Measurements from ENCODE around the gene GLG1. TPM values are rescaled to one million over a fixed set of nuclear protein-coding genes. Genes with fewer than 3 reads are reported as not detected.
"Not testable (repeated sequence)": the region's sequence is repeated elsewhere in the genome, so short reads cannot be mapped to it uniquely, and the experiment has no call there.

Gene GLG1
- total RNA-seq, 3 donors from 2014 or later: 45.1 to 52.4 (median 45.4) TPM

DNA sequence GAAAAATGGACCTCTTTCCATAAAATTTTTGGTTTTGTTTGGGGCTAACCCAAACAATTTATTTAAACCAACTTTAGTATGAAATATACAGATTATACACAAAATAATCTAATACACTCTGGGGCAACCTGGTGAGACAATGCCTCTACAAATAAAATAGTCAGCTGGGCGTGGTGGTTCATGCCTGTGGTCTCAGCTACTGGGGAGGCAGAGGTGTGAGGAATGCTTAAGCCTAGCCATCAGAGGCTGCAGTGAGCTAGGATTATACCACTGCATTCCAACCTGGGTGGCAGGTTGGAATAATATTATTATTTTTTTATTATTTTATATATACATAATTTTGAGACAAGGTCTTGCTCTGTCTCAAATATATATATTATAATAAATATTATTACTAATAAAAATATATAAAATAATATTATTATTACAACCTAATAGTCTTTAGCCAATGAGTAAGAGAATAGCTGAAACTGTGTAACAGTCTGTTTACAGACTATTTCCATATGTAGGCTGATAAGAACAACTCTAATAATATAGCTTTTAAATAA lies 50.5 kb downstream of the GLG1 start:
- no peaks in the 10 kb centered on the region for H3K27me3 Mint-ChIP-seq (ENCODE audit: low read depth)
- H3K36me3 Mint-ChIP-seq (ENCODE audit: insufficient read depth): no peaks in the 10 kb centered on the region
- H3K9me3 Mint-ChIP-seq: no peaks in the 10 kb centered on the region
- DNase-seq (no peak), ATAC-seq (no peak)
- peaks cover 39% of the 10 kb centered on the region for H3K4me1 Mint-ChIP-seq (ENCODE audit: low read depth)
- no peak overlapping the region for H3K4me3 Mint-ChIP-seq

DNA sequence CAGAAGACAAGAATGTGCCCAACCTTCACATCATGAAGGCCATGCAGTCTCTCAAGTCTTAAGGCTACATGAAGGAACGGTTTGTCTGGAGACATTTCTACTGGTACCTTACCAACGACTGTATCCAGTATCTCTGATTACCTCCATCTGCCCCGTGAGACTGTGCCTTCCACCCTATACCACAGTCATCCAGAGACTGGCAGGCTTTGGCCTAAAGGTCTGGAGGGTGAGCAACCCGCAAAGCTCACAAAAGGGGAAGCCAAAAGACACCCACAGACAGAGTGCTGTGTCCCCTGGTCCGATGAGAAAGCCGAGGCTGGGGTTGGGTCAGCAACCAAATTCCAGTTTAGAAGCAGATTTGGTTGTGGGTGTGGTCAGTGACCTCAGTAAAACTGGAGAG lies 54.6 kb downstream of the GLG1 start:
- ATAC-seq; H3K27me3 Mint-ChIP-seq (ENCODE audit: low read depth); H3K9me3 Mint-ChIP-seq; DNase-seq; H3K4me3 Mint-ChIP-seq; H3K36me3 Mint-ChIP-seq (ENCODE audit: insufficient read depth): not testable (repeated sequence)
- peaks cover 17% of the 10 kb centered on the region for H3K4me1 Mint-ChIP-seq (ENCODE audit: low read depth)

DNA sequence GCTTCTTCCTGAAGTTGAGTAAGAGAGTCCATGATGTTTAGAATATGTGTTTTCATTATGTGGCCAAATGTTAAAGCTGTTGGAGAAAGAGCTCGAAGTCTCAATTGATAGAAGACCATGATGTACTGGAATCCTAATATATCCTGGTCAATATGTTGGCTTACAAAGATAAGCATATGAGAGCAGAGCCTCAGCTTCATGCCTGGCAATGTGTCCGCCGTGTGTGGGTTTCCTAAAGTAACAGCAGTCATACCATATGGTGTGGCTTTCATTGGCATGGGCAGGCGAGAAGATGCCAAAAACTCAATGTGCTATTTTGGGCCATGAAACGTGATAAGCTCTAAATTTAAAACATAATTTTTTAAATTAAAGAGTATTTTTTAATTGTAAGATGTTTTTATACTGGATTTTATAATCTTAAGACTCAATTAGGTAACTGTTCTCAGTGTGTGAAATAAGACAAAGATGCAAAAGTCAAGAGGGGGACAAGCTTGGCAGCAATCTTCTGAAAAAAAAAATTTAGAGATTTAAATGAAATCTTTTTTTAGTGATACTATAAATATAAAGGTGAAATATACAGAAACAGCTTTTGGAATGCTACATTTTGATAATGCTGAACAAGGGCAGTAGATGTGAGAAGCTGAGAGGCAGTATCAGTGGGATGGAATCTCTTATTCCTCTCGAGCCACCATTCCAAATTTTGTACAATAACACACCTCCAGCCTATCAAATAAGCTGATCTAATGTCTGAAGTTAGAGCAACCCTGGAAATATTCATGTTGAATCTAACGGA lies 56.5 kb downstream of the GLG1 start:
- not testable (repeated sequence) for H3K27me3 Mint-ChIP-seq (ENCODE audit: low read depth); H3K4me3 Mint-ChIP-seq; H3K9me3 Mint-ChIP-seq; ATAC-seq; DNase-seq; H3K36me3 Mint-ChIP-seq (ENCODE audit: insufficient read depth)
- peaks cover 16% of the 10 kb centered on the region for H3K4me1 Mint-ChIP-seq (ENCODE audit: low read depth)

DNA sequence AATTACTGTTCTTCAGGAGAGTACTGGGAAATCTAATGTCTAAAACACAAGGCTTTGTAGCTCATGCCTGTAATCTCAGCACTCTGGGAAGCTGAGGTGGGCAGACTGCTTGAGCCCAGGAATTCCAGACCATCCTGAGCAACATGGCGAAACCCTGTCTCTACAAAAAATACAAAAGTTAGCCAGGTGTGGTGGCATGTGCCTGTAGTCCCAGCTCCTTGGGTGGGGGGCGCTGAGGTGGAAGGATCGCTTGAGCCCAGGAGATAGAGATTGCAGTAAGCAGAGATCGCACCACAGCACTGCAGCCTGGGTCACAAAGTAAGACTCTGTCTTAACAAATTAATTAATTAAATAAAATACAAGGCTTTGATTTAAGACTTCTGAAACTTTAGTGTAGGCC lies 60.8 kb downstream of the GLG1 start:
- ATAC-seq; H3K36me3 Mint-ChIP-seq (ENCODE audit: insufficient read depth); H3K4me3 Mint-ChIP-seq; H3K9me3 Mint-ChIP-seq; DNase-seq; H3K27me3 Mint-ChIP-seq (ENCODE audit: low read depth): not testable (repeated sequence)
- H3K4me1 Mint-ChIP-seq (ENCODE audit: low read depth): peaks cover 25% of the 10 kb centered on the region

DNA sequence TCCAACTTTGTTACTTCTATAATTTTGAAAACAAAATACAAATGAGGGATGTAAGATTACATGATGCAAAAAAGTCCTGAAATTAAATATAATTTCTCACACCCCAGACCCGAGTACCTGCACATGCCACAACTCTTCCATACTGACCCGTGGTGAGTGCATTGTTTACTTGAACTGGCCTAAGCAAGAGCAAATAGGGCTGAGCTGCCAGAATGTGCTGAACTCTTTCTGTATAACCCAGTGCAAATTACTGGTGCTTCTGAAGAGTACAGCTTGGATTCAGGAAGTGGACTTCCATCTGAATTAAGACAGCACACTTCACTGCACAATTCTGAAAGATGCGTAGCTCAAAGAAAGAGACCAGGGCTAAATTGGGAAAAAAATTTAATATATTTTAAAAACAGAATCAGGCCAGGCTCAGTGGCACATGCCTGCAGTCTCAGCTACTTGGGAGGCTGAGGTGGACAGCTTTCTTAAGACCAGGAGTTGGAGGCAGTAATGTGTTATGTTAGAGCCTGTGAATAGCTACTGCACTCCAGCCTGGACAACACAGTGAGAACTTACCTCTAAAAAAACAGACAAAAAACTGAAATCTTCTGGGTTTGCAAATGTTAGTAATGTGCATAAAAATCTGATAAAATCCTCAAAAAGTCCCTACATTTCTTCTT lies 63.9 kb downstream of the GLG1 start:
- H3K27me3 Mint-ChIP-seq (ENCODE audit: low read depth); H3K4me3 Mint-ChIP-seq; ATAC-seq; H3K9me3 Mint-ChIP-seq; DNase-seq; H3K36me3 Mint-ChIP-seq (ENCODE audit: insufficient read depth): not testable (repeated sequence)
- peaks cover 26% of the 10 kb centered on the region for H3K4me1 Mint-ChIP-seq (ENCODE audit: low read depth)

DNA sequence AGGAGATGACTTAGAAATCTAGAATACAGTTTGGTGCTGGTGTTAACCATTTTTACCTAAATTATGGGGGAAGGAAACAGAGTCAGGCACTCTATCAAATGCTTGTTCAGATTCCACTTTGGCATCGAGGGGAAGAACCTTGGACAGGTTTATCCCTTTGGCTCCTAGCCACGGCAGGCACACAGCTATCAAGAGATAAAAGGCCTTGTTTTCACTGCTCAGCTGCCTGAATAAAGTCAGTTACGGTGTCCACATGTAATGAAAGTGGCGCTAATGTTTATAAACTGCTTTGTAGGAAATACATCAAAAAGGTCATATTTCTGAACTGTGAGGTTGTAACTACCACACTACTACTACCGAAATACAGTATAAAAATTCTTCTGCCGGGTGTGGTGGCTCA lies 66.3 kb downstream of the GLG1 start:
- H3K4me3 Mint-ChIP-seq; H3K9me3 Mint-ChIP-seq; H3K27me3 Mint-ChIP-seq (ENCODE audit: low read depth); H3K36me3 Mint-ChIP-seq (ENCODE audit: insufficient read depth); ATAC-seq; DNase-seq: not testable (repeated sequence)
- peaks cover 22% of the 10 kb centered on the region for H3K4me1 Mint-ChIP-seq (ENCODE audit: low read depth)

DNA sequence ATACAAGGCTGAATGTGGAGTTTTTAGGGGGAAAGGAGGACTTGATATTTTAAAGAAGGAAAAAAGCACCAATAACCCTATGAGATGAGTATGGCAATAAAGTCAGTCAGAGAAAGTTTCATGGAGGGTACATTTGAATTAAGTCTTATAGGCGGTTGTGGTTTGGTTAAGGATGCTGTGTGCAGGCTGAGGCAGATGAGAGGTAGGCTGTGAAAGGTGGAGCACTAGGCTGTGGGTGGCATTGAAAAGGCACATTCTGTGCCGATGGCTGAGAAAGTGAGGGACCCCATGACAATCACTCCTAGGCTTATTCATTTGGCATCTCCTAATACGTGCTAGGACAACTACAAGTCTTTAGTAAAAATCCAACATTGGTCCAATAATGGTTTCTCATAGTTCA lies 68.1 kb downstream of the GLG1 start:
- not testable (repeated sequence) for ATAC-seq; DNase-seq; H3K36me3 Mint-ChIP-seq (ENCODE audit: insufficient read depth); H3K9me3 Mint-ChIP-seq; H3K27me3 Mint-ChIP-seq (ENCODE audit: low read depth); H3K4me3 Mint-ChIP-seq
- H3K4me1 Mint-ChIP-seq (ENCODE audit: low read depth): peaks cover 26% of the 10 kb centered on the region

DNA sequence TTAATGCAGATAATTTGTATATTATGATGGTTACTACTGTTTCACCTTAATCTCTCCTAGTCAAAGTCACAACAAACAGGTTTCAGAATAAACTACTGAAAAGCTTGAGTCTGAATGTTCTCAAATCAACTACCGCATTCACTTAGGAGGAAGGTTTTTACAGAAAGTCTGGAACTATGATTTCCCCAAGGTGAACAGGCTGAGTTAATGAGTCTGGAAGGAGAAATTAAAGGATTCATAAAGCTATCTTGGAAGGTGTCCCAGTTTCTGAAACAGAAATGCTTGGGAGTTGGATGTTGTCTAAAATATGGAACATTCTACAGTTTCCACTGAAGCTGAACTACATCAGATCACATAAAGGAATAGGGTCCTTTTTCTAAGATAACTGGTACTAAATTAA lies 69.2 kb downstream of the GLG1 start:
- not testable (repeated sequence) for DNase-seq; H3K27me3 Mint-ChIP-seq (ENCODE audit: low read depth); H3K4me3 Mint-ChIP-seq; H3K9me3 Mint-ChIP-seq; H3K36me3 Mint-ChIP-seq (ENCODE audit: insufficient read depth); ATAC-seq
- peaks cover 22% of the 10 kb centered on the region for H3K4me1 Mint-ChIP-seq (ENCODE audit: low read depth)

DNA sequence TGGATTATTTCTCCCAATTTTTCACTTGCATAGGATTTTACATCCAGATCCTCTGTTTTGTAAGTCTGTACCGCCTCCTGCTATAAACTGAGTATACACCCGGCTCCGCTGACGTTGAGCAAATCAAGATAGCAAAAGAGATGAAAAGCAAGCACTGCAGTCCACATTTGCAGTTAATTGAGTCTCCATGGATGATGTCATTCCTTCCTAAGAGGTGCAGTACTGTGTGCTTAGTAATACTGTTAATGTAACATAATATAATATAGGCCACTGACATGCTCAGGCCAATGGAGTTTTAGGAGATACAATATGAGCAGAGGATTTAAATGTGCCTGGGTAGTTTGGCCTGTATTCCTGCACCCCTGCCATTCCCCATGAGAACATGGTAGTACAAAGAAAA lies 72.3 kb downstream of the GLG1 start:
- not testable (repeated sequence) for DNase-seq; H3K27me3 Mint-ChIP-seq (ENCODE audit: low read depth); H3K4me3 Mint-ChIP-seq; H3K36me3 Mint-ChIP-seq (ENCODE audit: insufficient read depth); ATAC-seq; H3K9me3 Mint-ChIP-seq
- peaks cover 22% of the 10 kb centered on the region for H3K4me1 Mint-ChIP-seq (ENCODE audit: low read depth)

DNA sequence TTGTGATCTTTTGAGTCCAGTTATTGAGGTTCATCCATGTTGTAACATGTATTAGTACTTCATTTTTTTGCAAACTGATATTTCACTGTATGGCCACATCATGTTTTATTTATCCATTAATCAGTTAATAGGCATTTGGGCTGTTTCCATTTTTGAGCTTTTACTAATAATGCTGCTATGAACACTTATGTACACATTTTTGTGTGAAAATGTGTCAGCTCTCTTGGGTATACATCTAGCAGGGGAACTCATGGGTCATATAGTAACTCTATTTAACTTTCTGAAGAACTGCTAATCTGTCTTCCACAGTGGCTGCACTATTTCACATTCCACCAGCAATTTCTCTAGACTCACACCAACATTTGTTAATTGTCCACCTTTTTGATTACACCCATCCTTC lies 82.0 kb downstream of the GLG1 start:
- peaks cover 2% of the 10 kb centered on the region for H3K4me1 Mint-ChIP-seq (ENCODE audit: low read depth)
- DNase-seq (no peak), ATAC-seq (no peak)
- peaks cover 30% of the 10 kb centered on the region for H3K36me3 Mint-ChIP-seq (ENCODE audit: insufficient read depth)
- H3K4me3 Mint-ChIP-seq: no peak overlapping the region
- no peaks in the 10 kb centered on the region for H3K27me3 Mint-ChIP-seq (ENCODE audit: low read depth)
- H3K9me3 Mint-ChIP-seq: peaks cover 2% of the 10 kb centered on the region

DNA sequence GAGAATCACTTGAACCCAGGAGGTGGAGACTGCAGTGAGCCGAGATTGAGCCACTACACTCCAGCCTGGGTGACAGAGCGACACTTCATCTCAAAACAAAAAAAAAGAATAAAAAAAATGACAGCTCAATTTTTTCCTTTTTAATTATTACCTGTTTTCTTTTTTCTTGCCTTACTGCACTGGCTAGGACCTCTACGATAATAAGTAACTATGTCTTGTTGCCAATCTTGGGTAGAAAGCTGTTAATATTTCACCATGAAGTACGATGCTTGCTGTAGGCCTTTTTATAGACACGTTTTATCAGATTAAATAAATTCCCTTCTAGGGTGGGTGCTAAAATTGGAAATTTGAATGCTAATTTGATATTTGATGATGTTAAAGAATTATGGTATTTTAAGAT lies 82.8 kb downstream of the GLG1 start:
- peaks cover 33% of the 10 kb centered on the region for H3K36me3 Mint-ChIP-seq (ENCODE audit: insufficient read depth)
- no peak overlapping the region for H3K4me3 Mint-ChIP-seq
- H3K27me3 Mint-ChIP-seq (ENCODE audit: low read depth): no peaks in the 10 kb centered on the region
- ATAC-seq (no peak), DNase-seq (no peak)
- H3K4me1 Mint-ChIP-seq (ENCODE audit: low read depth): peaks cover 2% of the 10 kb centered on the region
- peaks cover 7% of the 10 kb centered on the region for H3K9me3 Mint-ChIP-seq

DNA sequence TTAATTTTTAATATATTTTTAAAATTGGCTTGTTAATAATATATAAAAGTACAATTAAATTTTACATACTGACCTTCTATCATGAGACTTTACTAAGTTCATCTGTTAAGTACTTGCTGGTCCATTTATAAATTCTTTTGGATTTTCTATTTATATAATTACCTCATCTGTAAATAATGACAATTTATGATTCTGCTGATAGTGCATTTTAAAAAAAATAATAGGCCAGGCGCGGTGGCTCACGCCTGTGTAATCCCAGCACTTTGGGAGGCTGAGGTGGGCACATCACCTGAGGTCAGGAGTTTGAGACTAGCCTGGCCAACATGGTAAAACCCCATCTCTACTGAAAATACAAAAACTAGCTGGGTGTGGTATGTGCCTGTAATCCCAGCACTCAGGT lies 83.2 kb downstream of the GLG1 start:
- peaks cover 33% of the 10 kb centered on the region for H3K36me3 Mint-ChIP-seq (ENCODE audit: insufficient read depth)
- not testable (repeated sequence) for H3K4me1 Mint-ChIP-seq (ENCODE audit: low read depth); H3K27me3 Mint-ChIP-seq (ENCODE audit: low read depth); H3K4me3 Mint-ChIP-seq; H3K9me3 Mint-ChIP-seq; ATAC-seq; DNase-seq

DNA sequence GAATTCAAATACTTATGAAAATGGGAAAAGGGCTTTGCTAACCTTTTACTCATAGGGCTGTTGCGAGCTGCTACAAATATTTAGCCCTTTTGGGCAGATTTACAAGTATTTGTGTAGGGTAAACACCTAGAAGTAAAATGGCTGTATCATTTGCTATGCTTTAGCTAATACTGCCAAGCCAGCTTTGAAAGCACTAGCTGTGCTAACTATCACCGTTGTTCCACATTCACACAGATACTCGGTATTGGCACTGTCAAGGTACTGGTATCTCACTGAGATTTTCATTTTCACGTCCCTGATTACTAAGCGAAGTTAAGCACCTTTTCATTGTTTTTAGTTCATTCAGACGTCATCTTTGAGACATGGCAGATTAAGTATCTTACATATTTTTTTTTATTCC lies 84.8 kb downstream of the GLG1 start:
- Mint-ChIP-seq H3K9me3 (peaks cover 7% of the 10 kb centered on the region), H3K36me3 (ENCODE audit: insufficient read depth) (peaks cover 39% of the 10 kb centered on the region)

DNA sequence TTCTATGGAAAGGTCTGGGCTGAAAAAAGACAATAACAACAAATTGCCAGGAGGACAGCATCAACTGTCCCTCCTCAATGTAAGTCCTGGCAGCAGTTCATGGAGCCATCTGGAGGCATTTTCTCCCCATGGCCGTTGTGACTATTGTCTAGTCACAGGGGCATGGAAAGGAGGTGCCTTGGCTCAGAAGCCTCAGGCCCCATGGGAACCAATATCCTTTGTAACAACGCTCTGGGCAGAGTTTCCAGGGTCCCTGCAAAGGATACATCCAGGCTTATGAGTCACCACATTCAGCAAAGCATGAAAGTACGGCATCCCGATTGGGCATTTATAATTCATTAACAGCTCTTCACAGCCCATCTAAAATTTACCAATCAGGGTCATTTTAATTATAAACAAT lies 85.2 kb downstream of the GLG1 start:
- Mint-ChIP-seq H3K9me3 (peaks cover 7% of the 10 kb centered on the region), H3K27me3 (ENCODE audit: low read depth) (no peaks in the 10 kb centered on the region), H3K4me1 (ENCODE audit: low read depth) (peaks cover 21% of the 10 kb centered on the region), H3K36me3 (ENCODE audit: insufficient read depth) (peaks cover 39% of the 10 kb centered on the region), H3K4me3 (no peak overlapping the region)
- ATAC-seq: no peak
- DNase-seq: no peak

More for the DNA sequence above, 84.8 kb downstream of the GLG1 start:
- ATAC-seq (no peak), DNase-seq (no peak)
- Mint-ChIP-seq H3K4me1 (ENCODE audit: low read depth) (peaks cover 17% of the 10 kb centered on the region), H3K27me3 (ENCODE audit: low read depth) (no peaks in the 10 kb centered on the region), H3K4me3 (no peak overlapping the region)

DNA sequence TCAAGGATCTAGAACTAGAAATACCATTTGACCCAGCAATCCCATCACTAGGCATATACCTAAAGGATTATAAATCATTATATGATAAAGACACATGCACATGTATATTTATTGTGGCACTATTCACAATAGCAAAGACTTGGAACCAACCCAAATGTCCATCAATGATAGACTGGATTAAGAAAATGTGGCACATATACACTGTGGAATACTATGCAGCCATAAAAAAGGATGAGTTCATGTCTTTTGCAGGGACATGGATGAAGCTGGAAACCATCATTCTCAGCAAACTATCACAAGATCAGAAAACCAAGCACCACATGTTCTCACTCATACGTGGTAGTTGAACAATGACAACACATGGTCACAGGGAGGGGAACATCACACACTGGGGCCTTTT lies 88.0 kb downstream of the GLG1 start:
- not testable (repeated sequence) for H3K27me3 Mint-ChIP-seq (ENCODE audit: low read depth); ATAC-seq; H3K4me3 Mint-ChIP-seq; DNase-seq; H3K9me3 Mint-ChIP-seq
- Mint-ChIP-seq H3K4me1 (ENCODE audit: low read depth) (peaks cover 43% of the 10 kb centered on the region), H3K36me3 (ENCODE audit: insufficient read depth) (peaks cover 31% of the 10 kb centered on the region)
